Hepatocyte (in vitro differentiated cells): ENCODE data around the gene ZYG11A.

Experiments
- CTCF ChIP-seq: fragments of 200-600 bp; sonication (generic); IDR thresholded peaks from 2 replicates; pipeline ENCODE4 v1.5.1; 2016; ENCODE audit warnings: antibody characterized with exemption, mild to moderate bottlenecking; ENCODE audit not compliant: poor library complexity
- EZH2 ChIP-seq: fragments of 200-600 bp; sonication (generic); IDR thresholded peaks from 2 replicates; pipeline ENCODE4 v1.6.1; 2016; ENCODE audit warnings: antibody characterized with exemption, mild to moderate bottlenecking, borderline replicate concordance
- EZH2phosphoT487 ChIP-seq: fragments of 200-600 bp; sonication (generic); IDR thresholded peaks from one replicate; pipeline ENCODE4 v1.6.1; 2018; ENCODE audit warnings: antibody characterized with exemption, mild to moderate bottlenecking, low read depth, moderate library complexity; ENCODE audit not compliant: unreplicated experiment, severe bottlenecking

DNA sequence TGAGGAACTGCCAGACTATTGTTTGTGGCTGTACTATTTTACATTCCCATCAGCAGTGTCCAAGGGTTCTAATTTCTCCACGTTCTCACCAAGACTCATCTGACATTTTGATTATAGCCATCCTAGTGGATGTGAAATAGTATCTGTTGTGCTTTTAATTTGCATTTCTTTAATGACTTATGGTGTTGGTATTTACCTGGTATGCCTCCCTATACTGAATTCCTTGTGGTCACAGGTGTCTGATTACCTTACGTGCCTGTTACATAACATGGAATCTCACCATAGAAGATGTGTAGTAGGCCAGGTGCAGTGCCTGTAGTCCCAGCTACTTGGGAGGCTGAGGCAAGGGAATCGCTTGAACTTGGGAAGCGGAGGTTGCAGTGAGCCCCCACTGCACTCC, 13.5 kb downstream of the ZYG11A start:
- TF ChIP-seq CTCF: no peak
- no peak for TF ChIP-seq EZH2
- TF ChIP-seq EZH2phosphoT487: no peak
